Activated CD8-positive, alpha-beta memory T cell treated with anti-CD3 and anti-CD28 coated beads for 48 hours (primary cell): ENCODE data around the gene WDR54.
"Not testable (repeated sequence)": the region's sequence is repeated elsewhere in the genome, so short reads cannot be mapped to it uniquely, and the experiment has no call there.

Source experiments
- DNase-seq, 3 experiments: peaks; one replicate each; pipeline ENCODE4 v3.0.0-alpha.2; 2020; ENCODE audit warnings: low read depth in 2 of 3, low spot score in 2 of 3

Gene WDR54

DNA sequence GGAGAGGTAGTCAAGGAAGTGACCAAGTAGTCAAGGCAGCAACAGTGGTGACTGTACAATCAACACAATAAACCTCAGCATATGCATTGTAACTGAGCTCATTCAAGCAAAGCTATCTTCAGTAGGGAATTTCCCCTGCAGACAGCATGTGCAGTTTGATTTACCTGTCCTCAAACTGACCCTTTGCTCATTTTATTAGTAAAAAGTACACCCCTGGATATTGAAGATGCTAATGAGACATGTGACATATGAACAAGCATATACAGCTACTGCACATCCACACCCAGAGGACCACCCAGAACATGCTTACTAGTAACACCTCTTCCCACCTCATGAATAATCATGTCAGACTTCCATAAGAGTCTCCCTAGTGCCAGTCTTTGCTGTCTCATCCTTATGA is 15.5 kb upstream of the WDR54 start:
- DNase-seq: no peak

- DNase-seq: no peak
These were observed 13.8 kb upstream of the WDR54 start for GRCh38 chr2:74407682-74408081.

- no peak for DNase-seq
These were observed 8.4 kb upstream of the WDR54 start for GRCh38 chr2:74413001-74413698.

DNA sequence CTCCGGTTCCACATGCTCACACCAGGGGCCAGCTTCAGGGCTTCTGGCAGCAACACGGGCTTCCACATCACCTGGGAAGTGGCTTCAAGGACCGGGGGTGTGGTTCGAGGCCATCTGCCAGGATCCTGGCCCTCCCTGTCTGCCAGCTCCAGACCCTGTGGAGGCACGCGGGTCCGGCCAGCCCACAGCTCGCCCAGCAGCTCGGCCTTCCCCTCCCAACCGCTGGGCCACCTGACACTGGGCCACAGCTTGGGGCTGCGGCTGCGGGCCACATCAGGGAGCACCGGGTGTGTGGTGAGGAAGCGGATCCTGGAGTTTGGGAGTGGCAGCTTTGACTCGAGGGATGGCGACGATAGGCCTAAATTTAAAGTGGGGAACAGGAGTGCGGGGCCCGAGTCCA is 7.1 kb upstream of the WDR54 start:
- no peak for DNase-seq

DNA sequence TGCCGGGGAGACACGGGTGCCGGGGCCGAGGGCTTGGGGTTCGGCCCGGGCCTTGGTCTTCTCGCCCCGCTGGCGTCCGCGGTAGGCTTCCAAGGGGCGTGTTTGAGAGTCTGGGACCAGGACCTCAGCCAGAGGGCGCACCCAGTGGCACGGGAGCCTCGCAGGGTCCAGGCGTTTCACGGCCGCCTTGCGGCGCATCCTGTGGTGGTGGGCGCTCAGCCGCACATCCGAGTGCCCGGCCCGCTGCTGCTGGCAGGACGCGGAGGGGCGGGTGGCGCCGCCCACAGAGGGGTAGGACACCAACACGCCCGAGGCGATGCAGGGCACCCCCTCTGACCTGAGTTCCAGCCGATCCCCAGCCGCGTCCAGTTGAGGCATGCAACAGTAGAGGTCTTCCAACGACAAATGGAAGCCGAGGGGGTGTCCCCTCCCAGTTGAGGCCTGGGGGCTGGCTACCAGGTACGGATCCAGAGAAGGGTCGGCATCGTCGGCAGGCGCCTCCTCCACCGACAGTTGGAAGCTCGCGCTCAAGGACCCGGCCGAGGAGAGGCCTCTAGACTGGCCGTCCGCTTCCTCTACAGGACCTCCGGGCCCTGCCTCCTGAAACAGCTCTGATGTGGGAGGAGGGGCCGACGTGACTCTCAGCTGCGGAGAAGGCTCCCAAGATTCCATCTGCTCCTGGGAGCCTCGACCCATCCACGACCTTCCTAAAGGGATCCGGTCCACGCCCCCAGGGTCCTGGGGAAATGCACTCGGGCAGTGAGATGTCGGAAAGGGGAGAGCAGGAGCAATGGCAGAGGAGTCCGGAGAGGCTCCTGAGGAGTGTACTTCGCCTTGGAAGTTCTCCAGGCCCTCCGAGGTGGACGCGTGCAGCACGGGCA is 6.4 kb upstream of the WDR54 start:
- DNase-seq: no peak

GRCh38 chr2:74415762-74416395 is 5.7 kb upstream of the WDR54 start:
- no peak for DNase-seq

GRCh38 chr2:74416778-74417177 is 4.8 kb upstream of the WDR54 start:
- no peak for DNase-seq

- DNase-seq: no peak
These were observed 4.3 kb upstream of the WDR54 start for GRCh38 chr2:74417197-74417596.

DNA sequence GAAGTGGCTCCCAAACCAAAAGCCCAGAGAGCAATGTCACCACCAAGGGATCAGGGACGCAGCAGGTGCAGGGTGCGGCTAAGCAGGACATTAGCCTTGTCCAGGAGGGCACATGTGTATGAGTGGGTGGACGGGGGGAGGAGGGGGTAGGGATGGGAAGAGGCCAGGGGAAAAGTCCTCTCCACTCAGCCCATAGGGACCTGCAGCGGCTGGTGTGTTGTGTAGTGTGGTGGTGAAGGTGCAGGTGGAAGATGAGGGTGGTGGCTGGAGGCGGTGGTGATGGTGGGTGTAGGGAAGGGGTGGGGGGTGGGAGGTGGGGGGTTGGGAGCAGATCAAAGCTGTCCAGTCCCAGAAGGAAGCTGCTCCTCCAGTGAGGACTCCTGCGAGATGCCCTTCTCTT is 3.8 kb upstream of the WDR54 start:
- DNase-seq: no peak

GRCh38 chr2:74418312-74418711 is 3.2 kb upstream of the WDR54 start:
- DNase-seq: no peak

- no peak for DNase-seq
These were observed 2.2 kb upstream of the WDR54 start for GRCh38 chr2:74419345-74419744.

- no peak for DNase-seq
These were observed 1.5 kb upstream of the WDR54 start for GRCh38 chr2:74420006-74420405.

DNA sequence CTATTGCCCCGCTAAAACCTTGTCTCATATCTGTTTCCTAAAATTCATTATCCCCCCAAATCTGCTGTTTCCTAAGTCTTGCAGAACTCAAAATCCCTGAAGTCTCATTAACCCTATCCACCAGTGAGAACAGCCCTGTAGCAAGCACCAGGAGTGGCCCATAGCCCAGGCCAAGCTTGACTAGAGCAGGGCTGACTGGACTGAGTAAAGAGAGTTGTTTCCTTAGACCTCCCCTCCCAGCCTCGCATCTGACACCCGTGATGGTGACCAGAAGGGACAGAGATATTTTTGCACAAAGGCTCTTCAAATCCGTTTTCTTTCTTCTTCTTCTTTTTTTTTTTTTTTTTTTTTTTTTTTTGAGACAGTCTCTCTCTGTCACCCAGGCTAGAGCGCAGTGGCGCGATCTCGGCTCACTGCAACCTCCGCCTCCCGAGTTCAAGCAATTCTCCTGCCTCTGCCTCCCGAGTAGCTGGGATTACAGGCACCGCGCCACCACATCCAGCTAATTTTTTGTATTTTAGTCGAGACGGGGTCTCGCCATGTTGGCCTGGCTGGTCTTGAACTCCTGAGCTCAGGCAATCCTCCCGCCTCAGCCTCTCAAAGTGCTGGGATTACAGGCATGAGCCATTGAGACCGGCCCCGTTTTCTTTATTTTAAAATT is 957 bp upstream of the WDR54 start:
- DNase-seq: not testable (repeated sequence)

- no peak for DNase-seq
These were observed 1.9 kb downstream of the WDR54 start for GRCh38 chr2:74423231-74424095.

DNA sequence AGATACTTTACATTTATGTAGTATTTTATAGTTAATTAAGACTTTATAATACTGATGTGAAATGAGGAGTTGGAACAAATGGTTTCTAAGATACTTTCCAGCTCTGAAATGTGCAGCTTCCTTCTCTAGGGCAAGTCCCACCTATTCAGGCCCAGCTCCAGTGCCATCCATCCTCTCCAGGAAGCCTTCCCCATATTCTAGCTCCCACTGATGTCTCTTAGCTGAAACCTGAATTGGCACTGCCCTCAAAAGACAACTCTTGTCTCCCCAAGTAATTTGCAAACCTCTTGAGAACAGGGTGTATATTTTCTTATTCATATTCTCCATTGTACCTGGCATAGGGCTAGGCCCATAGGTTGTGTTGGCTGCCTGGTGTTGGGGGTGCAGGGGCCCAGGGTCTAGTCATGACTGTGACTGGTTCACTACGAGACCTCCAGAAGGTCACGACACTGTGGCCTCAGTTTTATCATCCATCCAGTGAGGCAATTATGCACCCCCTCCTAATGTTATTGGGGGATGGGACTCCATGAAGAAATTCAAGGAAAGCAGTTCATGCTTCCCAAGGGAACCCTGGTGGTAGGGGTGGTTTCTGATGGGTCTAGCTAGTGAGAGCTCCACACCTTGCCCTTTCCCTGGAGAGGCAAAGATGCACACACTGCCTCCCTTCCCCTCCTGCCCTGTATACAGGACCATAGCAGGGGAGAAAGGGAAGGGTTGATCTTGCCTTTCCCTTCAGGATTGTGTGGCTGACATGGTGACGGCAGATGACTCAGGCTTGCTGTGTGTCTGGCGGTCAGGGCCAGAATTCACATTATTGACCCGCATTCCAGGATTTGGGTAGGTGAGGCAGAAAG is 2.8 kb downstream of the WDR54 start:
- DNase-seq: no peak

- DNase-seq: no peak
These were observed 3.5 kb downstream of the WDR54 start for GRCh38 chr2:74424995-74425406.

DNA sequence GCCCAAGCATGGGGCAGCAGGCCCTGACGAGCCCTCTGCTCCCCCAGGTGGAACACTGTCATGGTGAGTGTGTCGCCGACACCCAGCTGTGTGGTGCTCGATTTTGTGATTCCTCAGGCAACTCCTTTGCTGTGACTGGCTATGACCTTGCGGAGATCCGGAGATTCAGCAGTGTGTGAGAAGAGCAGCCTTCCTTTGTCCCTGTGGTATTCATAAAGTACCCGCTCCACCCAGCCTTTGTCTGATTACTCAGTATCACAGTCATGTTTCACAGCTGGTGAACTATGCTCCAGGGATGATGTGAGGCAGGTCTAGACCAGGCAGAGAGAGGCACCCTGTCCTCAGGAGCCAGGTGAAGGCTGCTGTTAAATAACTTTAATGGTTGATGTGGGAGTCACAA is 4.0 kb downstream of the WDR54 start:
- no peak for DNase-seq

DNA sequence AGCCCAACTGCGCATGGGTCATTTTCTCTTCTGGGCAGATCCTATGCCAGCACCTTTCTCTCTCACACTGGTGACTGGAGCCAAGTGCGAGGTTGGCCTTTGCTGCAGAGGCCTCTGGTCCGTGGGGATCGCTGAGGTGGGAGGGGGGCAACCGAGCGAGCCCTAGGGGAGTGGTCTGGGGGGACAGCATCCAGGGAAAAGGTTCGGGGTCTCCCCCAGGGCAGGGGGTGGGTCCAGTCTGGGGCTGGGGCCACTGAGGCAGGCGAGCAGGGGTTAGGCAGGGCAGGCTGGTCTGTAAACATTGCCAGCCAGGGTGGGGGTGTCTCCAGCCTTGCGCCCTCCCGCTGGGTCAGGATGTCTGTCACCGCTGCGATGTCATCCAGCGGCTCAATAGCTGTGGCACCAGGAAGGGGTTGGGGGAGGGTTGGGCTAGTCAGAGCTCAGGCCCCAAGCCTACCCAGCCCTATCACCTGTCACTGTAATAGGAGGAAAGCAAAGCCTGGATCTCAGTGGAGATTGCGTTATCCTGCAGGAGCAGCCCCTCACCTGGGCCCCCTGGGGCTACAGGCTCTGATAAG is 4.7 kb downstream of the WDR54 start:
- no peak for DNase-seq

- no peak for DNase-seq
These were observed 6.0 kb downstream of the WDR54 start for GRCh38 chr2:74427551-74427950.
